Activated naive CD4-positive, alpha-beta T cell treated with anti-CD3 and anti-CD28 coated beads, Interleukin-2, amount 50 U/mL, for 16 hours (primary cell): Measurements from ENCODE around the gene LEFTY1.
"Not testable (repeated sequence)": the region's sequence is repeated elsewhere in the genome, so short reads cannot be mapped to it uniquely, and the experiment has no call there.

Experiments
- DNase-seq: peaks from one replicate; pipeline ENCODE4 v3.0.0-alpha.2; 2020

LEFTY1 gene

DNA sequence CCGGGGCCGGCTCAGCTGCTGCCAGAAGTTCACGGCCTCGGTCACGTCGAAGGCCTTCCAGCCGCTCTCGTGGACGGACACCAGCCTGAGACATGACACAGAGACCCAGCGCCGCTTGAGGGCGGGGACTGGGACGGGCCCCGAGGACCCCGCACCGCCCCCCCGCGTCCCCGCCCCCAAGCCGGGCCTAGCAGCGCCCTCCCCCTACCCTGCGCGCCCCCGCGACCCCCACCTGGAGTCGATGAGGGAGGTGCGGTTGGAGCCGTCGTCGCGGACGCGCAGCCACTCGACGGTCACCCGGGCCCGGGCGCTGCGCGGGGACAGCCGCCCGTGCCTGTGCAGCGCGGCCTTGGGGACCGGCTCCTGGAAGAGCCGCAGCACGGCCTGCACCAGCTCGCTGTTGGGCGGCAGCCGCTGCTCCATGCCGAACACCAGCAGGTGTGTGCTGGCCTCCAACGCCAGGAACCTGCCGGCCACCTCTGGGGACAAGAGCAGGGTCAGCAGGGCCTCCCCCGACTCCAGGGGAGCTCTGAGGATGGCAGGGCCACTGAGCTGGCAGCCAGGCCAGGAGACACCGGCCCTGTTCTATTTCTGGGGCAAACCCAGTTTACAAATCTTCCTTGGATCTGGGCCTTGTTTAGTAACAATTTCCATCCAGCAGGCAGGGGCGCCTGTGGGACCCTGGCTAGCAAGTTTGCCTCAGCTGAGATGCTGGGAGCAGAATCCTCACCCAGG, 1.2 kb downstream of the LEFTY1 start:
- not testable (repeated sequence) for DNase-seq

DNA sequence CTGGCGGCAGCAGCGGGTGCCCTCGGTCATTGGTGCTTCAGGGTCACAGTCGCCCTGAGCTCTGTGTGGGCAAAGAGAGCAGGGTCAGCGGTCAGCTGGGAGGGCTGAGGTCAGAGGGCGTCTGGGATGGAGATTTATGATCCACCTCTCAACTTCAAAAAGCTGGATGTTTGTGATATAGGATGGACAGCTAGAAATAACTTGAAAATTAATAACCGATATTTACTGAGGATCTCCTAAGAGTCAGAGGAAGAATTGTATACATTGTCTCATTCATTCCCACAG, 2.0 kb downstream of the LEFTY1 start:
- DNase-seq, result no peak

DNA sequence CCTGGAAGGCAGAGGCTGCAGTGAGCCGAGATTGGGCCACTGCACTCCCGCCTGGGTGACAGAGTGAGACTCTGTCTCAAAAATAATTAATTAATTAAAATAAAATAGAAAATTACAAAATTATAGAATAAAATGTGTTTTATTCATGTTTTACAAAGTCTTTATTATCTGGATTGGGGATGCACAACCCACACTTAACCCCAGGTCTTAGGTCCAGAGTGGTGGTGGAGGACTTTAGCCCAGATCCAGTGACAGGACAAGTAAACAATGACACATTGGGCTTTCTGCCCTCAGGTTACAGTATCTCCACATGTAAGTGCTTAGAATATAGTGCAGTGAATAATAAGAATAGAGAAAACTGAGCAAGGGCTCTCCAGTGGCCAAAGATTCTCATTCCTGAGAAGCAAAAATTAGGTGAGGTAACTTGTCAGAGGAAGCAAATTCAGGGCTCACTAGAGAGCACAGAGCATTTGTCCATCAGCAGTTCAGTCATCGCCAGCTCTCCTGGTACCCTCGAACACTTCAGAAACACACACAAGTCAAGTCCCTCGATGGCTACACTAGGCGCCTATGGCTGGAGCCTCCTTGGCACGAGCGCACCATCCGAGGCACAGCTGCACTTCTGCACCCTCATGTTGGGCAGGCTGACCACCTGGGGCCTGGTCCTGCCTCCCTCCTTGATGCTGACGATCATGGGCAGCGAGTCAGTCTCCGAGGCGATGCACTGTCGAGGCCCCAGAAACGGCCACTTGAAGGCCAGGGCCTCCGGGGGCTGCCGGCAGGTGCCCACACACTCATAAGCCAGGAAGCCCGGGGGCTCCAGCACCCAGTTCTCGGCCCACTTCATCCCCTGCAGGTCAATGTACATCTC, 2.6 kb downstream of the LEFTY1 start:
- DNase-seq, result no peak

DNA sequence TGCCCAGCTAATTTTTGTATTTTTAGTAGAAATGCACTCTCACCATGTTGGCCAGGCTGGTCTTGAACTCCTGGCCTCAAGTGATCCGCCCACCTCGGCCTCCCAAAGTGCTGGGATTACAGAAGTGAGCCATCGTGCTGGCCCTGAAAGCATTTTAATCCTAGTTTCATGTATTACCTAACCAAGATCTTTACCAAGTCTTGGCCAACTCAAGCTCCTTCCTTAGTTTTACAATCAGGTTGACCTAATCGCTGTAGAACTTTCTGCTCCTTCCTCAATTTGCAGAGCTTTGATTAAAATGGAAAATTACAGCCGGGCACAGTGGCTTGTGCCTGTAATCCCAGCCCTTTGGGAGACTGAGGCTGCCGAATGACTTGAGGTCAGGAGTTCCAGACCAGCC, 3.6 kb downstream of the LEFTY1 start:
- no peak for DNase-seq

DNA sequence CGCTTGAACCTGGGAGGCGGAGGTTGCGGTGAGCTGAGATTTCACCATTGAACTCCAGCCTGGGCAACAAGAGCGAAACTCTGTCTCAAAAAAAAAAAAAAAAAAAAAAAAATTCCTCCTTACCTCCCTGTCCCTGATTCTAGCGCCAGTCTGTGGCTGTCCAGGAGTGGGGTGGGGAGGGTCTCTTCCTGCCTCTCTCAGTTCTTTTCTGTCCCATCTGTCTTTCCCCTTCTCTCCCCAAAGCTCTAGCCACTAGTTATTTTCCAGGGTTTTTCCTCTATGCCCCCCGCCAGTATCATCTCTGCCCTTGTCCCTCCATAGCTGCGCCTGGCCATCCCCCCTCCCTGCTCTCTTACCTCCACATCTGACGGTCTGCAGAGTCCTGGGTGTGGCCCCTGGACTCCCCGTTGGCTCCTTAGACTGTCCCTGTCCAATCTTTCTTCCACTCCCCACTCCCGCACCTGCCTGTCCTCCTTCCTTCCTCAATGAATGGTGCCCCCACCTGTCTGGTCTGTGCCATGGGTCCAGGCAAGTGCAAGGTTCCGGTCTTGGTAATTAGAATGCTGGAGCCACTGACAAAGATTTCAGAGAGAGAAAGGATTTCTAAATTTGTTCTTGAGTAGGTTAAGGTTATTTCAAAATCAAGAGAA, 5.2 kb downstream of the LEFTY1 start:
- DNase-seq, result no peak

DNA sequence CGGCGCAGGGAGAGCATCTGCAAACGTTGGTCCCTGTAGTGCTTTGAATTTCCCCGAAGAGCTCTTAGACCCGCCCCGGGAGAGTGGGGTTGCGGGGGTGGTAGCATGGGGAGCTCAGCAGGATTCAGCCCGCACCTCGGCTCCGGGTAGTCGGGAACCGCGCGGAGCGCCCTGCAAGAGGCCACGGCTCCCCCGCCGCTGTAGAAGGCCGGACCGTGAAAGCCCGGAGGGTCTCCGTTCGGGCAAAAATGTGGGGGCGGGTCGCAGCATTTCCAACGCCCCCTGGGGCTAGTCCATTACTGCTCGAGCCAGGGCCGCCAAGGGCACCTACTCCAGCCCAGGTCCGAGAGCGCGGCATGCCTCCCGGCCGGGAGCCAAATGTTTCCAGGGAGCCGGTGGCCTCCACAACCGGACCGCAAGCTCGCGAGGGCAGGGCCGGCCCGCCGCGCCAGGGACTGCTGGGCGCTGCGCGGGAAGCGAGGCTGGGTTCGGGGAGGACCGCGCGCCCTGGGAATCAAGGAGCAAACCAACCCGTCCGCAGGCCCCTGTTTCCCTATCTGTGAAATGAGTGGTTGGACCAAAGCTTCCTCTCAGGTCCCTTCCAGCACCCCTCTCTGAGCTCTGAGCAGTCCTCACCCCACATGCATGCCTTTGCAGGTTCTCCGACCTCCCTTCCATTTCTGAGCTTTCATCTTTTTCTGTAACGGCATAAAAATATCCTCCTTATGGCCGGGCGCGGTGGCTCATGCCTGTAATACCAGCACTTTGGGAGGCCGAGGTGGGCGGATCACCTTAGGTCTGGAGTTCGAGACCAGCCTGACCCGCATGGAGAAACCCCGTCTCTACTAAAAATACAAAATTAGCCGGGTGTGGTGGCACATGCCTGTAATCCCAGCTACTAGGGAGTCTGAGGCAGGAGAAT, 6.0 kb downstream of the LEFTY1 start:
- peak; percentile 45 for DNase-seq

DNA sequence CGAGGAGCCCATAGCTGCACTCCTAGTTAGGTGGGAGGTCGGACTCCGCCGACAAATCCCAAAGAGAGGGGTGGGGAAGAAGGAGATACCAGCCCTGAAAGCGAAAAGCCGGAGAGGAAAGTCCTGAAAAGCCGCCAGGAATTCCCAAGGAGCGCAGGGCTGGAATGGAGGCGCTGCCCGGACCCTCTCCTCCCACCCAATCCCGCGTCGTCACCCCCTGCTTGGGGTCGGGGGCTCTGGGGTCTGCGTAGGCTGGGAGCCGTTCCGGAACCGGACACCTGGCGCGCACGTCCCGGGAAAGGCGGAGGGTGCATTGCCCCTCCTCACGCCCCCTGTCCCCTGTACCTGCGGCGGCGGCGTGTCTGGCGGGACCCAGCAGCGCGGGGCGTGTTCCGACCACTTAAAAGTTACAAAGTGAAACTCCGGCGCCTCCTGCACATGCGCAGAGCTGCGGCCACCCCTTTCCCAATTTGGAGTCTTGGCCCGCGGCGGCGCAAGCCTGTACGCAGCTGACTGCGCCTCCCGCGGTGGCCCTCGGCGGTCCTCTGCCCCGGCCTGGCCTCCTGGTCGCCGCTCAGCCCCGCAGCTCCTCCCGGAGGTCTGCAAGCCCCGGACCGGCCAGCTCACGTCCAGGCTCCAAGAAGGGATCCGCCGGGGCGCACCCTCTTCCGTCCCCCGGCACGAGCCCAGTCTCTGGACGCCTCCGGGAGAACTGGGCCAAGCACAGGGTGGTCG, 6.8 kb downstream of the LEFTY1 start, which contains the start of gene TMEM63A:
TSS of gene TMEM63A (minus strand) at position 422 of the 735 bp plus-strand sequence. CDS start 4,800 bp downstream, outside the sequence.
- peak; percentile 86 for DNase-seq

DNA sequence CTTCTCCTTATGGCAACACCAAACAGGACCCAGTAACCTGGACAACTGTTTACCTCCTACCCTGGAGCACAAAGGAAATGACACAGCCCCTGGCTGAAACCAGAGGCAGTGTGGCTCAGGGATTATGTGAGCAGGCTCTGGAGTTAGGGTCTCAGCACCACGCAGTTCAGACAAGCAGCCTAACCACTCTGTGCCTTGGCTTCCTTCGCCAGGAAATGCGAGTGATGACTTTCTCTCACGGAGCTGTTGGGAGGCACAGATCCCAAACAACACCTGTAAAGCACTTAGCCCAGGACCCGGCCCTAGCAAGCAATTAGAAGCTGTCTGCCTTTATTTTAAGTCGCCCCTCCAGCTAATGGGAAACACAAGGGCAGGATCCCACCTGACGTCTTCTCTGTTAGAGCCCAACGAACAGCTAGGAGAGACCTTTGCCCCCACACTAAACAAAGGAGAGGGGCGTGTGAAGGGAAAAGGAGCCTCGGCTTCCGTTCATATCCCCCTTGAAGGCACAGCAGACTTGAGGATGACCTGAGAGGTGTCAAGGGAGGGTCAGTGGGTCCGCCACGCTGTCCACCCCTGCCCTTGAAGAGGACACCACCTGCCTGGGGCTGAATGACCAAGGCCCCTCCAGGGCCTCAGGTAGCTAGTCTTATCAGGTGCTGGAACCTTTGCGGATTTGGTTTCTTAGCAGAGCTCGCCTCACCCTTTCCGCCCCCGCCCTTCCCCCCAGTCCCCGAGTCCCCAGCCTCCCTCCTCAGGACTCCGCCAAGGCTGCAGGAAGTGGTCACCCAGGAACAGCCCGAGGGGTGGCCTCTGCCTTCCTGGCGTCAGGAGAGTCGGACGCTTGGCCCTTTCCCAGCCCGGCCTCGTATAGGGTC, 7.6 kb downstream of the LEFTY1 start:
- DNase-seq, result no peak

DNA sequence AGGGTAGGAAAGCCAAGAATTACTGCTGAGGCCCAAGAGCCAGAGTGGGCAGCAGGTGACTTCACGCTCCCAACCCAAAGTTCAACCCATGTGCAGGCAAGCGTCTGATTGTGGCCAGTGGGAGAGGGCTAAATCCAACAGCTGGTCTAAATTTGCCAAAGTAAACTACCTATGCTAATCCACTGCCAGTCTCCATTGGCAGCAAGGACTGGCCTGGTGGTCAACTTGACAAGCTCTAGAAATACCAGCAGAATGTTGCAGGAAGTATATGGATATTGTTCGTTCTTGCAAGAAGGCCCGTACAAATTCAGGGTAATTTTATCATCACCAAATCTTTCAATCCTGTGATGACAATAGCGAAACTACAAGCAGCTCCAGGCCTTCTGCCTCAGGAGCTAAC, 8.3 kb downstream of the LEFTY1 start:
- no peak for DNase-seq

DNA sequence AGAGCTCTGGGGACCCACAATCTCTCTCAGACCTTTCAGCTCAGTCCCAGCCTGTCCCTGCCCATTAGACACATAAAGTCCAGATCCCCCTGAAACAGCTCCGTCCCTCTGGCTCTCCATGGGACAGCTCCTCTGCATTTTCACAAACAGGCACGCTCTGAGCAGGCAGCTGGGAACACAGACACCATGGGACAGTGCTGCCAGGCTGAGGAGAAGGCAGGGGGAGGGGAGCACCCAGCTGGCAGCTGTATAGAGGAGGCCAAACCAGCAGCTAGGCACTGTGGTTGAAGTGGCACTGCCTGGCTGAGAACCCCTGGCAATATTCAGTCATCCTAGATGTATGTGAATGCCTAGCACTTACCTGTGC, 8.7 kb downstream of the LEFTY1 start:
- no peak for DNase-seq

DNA sequence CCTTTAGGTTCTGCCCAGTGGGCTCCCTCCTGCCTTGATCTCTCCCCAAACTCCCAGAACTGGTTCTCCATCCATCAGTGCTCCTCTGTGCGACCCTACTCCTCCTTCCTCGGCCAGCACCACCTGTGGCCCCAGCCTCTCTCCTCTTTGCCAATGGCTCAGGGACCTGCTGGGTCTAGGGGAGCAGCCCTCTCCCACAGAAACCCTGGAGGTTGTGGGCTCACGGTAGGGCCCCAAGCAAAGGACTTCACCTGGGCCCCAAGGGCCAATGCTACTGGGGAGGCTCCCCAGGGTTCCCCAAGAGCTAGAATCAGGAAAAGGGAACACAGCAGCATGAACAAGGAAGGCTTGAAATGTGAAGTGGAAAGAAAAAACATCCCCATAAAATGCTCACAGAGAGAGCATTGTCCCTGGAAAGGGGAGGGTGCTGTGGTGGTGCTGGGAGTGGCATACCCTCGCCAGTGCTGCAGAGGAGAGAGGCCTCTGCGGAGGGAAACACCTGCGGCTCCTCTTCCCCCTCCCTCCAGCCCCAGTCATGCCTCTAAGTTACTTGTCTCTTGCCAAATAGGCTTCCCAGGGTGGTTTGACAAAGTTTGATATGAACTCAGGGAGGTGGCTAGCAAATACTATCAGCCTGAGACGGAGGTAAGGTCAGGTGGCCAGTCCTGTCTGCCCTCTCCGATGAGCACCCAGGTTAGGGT, 9.3 kb downstream of the LEFTY1 start:
- DNase-seq, result peak; percentile 39

DNA sequence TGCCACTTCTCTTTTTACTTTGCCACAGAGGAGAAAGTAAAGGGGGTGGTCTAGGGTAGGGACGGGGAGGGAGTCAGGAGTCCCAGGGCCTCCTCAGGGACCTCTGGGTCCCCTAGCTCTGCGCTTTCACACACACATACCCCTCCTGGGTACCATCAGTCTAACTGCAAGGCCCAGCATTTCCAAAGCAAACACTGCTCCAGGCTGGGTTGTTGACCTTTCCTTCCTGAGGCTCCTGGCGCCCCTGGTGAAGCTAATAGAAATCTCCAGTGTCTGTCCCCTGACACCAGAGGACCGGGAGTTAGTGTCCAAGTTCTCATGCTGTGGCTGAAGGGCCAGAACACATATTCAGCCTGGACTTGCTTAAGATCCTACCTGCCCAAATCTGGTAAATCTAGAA, 10.7 kb downstream of the LEFTY1 start:
- DNase-seq, result no peak

DNA sequence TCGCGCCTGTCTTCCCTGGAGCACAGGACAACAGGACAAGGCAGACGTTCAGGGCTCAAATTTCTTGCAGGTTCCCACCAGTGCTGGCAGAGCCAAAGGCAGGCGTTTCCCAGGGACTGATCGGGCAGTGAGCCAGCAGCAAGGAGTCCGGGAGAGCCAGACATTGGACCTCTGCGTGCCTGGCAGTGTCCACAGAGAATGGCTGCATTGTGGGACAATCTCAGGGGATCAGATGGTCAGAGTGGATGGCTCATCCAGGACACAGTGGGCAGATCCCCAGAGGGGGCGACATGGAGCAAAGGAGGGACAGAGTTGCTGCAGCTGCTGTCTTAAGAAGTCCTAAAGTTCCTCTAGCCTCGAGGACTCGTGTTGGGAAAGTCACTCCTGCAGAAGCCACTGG, 11.4 kb downstream of the LEFTY1 start:
- DNase-seq, result no peak

DNA sequence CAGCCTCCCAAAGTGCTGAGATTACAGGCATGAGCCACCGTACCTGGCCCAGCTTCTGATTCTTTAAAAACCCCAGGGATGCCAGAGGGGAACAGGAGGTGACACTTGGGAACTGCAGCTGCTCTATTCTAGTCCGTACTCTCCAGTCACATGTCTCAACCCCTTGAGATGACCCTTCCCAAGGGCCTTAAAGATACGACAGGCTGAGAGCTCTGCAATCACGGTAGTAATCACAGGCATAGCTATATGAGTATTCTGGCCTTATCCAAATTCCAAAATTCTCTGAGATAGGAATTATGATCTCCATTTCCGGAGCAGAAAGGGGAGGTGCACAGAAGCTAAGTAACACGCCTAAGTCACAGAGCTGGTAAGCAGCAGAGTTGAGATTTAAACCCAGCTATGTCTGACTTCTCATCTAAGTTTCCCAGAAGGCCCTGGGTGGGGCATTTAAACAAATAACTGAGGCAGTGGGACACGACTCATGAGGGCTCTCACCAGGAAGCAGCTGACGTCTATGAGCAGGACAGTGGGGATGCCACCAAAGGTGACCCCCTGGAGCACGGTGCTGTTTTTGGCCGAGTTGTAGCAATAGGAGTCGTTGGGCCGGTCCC, 11.9 kb downstream of the LEFTY1 start:
- no peak for DNase-seq

DNA sequence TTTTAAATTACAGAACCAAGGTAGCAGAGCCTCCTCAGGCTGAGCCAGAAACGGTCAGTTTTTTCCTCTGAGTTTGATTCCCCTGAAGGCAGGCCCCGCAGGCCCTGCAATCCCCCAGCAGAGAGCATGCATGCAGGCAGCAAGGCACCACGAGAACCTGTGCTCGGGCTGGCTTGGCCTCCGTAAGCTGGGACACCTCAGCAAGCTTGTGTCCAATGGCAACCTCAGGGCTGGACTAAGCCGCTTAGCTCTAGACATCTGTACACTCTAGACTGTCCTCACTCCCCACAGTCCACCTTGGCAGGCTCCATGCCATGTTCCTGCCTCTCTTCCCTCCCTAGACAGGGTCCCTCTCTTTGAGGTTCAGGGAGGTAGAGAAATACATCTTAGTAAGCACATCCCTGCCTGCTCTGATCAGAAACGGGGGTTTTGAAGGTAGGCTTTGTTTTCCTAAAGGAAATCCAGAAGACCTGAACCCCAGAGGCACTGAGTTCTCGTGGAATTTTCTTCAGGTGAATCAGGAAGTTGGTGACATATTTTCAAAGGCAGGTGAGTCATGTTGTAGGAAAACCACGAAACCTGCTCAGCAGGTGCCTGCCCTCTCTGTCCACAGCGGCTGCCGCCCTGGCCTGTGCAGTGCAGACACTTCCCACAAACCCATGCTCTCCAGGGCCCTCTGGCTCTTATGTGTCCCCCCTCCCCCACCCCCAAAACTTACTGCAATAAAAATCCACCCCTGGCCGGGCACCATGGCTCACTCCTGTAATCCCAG, 13.7 kb downstream of the LEFTY1 start:
- DNase-seq, result no peak

DNA sequence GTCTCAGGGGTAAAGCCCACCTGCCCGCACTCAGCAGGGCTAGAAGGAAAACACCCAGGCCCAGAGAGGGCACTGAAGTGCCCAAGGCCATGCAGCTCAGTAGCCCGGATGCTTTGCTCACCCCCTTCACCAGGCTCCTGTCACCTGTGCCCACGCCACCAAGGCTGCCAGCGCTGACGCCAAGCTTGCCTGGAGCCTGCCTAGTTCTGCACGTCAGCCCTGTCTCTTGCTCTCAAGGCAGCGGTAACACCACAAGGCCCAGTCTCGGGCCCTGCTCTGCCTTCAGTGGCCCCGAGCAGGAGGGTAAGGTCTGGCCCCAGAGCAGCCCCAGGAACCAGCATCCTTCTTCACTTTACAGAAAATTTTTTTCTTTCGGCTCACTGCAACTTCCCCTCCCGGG, 14.5 kb downstream of the LEFTY1 start:
- DNase-seq, result no peak

DNA sequence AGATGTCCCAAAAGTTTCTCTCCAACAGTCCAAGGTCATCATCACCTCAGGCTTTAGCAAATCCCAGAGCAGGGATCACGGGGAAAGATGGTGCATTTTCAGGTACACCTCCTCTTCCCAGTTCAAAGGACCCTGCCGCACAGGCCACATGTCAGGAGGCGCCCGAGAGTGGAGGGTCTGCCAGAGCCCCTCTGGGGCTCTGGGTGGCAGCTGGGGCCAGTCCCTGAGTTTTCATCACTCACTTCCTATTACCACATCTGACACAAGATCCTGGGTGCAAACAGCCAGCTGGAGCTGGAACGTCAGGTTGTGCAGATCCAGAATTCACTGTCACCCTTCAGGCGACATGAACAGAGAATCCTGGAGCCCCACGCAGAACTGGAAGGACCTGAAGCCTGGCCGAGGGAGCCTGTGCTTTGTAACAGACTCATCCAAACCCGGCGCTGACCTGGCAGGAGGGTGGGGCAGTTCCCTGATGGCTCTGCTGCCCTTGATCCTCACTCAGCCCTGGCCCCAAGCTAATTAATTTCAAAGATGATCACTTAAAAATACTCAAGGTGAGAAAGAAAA, 15.6 kb downstream of the LEFTY1 start:
- DNase-seq, result no peak

DNA sequence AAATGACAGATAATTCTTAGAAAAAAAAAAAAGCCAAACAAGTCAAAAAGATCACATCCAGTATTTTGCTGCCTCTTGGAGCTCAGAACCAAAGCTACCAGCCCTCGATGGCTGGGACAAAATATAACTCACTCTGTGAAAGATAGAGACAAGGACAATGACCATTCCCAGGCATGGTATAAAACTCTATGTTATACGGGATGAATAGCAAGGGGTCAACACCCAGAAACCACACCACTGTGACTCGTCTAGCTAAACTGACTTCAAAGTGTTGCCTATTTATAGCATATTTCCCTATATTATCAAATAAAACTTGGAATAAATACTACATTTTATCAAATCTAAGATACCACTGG, 16.9 kb downstream of the LEFTY1 start:
- no peak for DNase-seq
